A673 (cell line): Measurements from ENCODE around the gene GMFB. TPM values are rescaled to one million over a fixed set of nuclear protein-coding genes. Genes with fewer than 3 reads are reported as not detected.

ENCODE experiments used
- BruUV-seq: library from RNA; stranded (reverse); fragments of 400-500 nt; replicated peaks from 2 replicates; lab custom pipeline; 2021; lab: Mats Ljungman, UMichigan
- CTCF ChIA-PET: fragments of 300-600 bp; sonication (Branson Sonifier 250); formaldehyde crosslinking; loops from one replicate; lab custom pipeline; 2022; ENCODE audit warnings: antibody characterized with exemption; lab: Charles Lee
- POLR2A ChIA-PET: fragments of 300-600 bp; sonication (Branson Sonifier 250); formaldehyde crosslinking; loops from one replicate; lab custom pipeline; 2022; ENCODE audit warnings: antibody characterized with exemption; ENCODE audit not compliant: low non-redundant PET; lab: Charles Lee
- DNase-seq: peaks from one replicate; pipeline ENCODE4 v3.0.0-alpha.2; 2015; ENCODE audit warnings: low spot score
- H3K27ac ChIP-seq: fragments of 200-600 bp; sonication (generic); 2 replicates; pipeline ENCODE4 v1.5.1; 2016; ENCODE audit warnings: mixed run types, low read depth, mild to moderate bottlenecking, mixed read lengths, antibody characterized with exemption, low read length; ENCODE audit not compliant: poor library complexity, severe bottlenecking
- H3K27me3 ChIP-seq: fragments of 200-600 bp; sonication (generic); replicated peaks from 2 replicates; pipeline ENCODE4 v1.6.1; 2017; ENCODE audit warnings: mixed run types, low read depth, mild to moderate bottlenecking, mixed read lengths, antibody characterized with exemption, low read length; ENCODE audit not compliant: insufficient read depth, poor library complexity
- H3K36me3 ChIP-seq: fragments of 200-600 bp; sonication (generic); 2 replicates; pipeline ENCODE4 v1.6.1; 2016; ENCODE audit warnings: mixed run types, mild to moderate bottlenecking, mixed read lengths, antibody characterized with exemption, low read length; ENCODE audit not compliant: insufficient read depth, poor library complexity, severe bottlenecking
- H3K4me1 ChIP-seq: fragments of 200-600 bp; sonication (generic); 2 replicates; pipeline ENCODE4 v1.6.1; 2017; ENCODE audit warnings: mixed run types, mild to moderate bottlenecking, mixed read lengths, antibody characterized with exemption, low read length; ENCODE audit not compliant: insufficient read depth, poor library complexity, severe bottlenecking
- H3K4me3 ChIP-seq: fragments of 200-600 bp; sonication (generic); 2 replicates; pipeline ENCODE4 v1.5.1; 2016; ENCODE audit warnings: low read depth, mixed run types, mild to moderate bottlenecking, mixed read lengths, low read length; ENCODE audit not compliant: poor library complexity, severe bottlenecking
- H3K9me3 ChIP-seq: fragments of 200-600 bp; sonication (generic); 2 replicates; pipeline ENCODE4 v1.6.1; 2016; ENCODE audit warnings: mixed run types, low read depth, mild to moderate bottlenecking, mixed read lengths, antibody characterized with exemption, low read length; ENCODE audit not compliant: poor library complexity, severe bottlenecking
- EZH2 ChIP-seq: fragments of 200-600 bp; sonication (generic); IDR thresholded peaks from 2 replicates; pipeline ENCODE4 v1.6.1; 2017; ENCODE audit warnings: borderline replicate concordance, low read depth, mild to moderate bottlenecking, mixed read lengths, antibody characterized with exemption, low read length; ENCODE audit not compliant: poor library complexity, severe bottlenecking
- intact Hi-C: fragments of 100-400 bp; cut with micrococcal nuclease; formaldehyde crosslinking; loops from one replicate; pipeline ENCODE4 v1.10.0; 2022; ENCODE audit not compliant: unreplicated experiment
- total RNA-seq: library from RNA; stranded (reverse); gene quantifications from 2 replicates; pipeline ENCODE4 v1.2.3, GENCODE V29; 2021
- TF ChIP-seq, protein P1 (sequence below): fragments of 300-800, 200-600 bp; sonication (generic); conservative IDR thresholded peaks from 2 replicates; pipeline ENCODE4 v1.5.1; 2017; ENCODE audit warnings: low read depth, mild to moderate bottlenecking, antibody characterized with exemption, low read length, moderate library complexity, mixed read lengths

GMFB gene
- total RNA-seq, 1 experiment from 2014 or later, result 76.8 TPM

GRCh38 chr14:54451121-54451601, 37.6 kb downstream of the GMFB start:
- H3K4me3 ChIP-seq, result no peak overlapping the region
- TF ChIP-seq EZH2, result no peak
- TF ChIP-seq, protein P1, sequence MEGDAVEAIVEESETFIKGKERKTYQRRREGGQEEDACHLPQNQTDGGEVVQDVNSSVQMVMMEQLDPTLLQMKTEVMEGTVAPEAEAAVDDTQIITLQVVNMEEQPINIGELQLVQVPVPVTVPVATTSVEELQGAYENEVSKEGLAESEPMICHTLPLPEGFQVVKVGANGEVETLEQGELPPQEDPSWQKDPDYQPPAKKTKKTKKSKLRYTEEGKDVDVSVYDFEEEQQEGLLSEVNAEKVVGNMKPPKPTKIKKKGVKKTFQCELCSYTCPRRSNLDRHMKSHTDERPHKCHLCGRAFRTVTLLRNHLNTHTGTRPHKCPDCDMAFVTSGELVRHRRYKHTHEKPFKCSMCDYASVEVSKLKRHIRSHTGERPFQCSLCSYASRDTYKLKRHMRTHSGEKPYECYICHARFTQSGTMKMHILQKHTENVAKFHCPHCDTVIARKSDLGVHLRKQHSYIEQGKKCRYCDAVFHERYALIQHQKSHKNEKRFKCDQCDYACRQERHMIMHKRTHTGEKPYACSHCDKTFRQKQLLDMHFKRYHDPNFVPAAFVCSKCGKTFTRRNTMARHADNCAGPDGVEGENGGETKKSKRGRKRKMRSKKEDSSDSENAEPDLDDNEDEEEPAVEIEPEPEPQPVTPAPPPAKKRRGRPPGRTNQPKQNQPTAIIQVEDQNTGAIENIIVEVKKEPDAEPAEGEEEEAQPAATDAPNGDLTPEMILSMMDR, result no peak
- POLR2A ChIA-PET, result no interaction called here
- H3K9me3 ChIP-seq, result no peaks in the 10 kb centered on the region
- no peaks in the 10 kb centered on the region for H3K27me3 ChIP-seq
- no peak overlapping the region for H3K27ac ChIP-seq
- H3K4me1 ChIP-seq, result peaks cover 2% of the 10 kb centered on the region
- DNase-seq, result no peak
- BruUV-seq, result no TSS peak
- intact Hi-C loops, result no loop called here
- CTCF ChIA-PET, result no interaction called here
- no peaks in the 10 kb centered on the region for H3K36me3 ChIP-seq

DNA sequence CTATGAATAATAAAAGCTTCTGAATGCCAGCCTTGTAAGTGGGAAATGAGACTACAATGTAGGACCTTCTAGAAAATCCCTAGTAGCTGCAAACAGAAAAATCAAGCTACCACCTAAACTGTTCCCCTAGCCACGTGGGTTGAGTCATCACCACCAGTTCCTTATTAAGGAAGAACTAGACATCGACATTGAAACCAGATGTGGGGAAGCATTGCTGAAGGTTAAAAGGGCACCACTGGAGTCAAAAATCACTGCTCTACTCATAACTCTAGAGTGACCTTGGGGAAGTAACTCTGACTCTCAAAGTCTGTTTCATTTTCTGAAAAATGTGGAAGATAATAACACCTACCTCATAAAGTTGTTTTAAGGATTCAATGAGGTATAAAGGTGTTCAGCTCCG, 38.2 kb downstream of the GMFB start:
- POLR2A ChIA-PET, result no interaction called here
- H3K9me3 ChIP-seq, result no peaks in the 10 kb centered on the region
- no peaks in the 10 kb centered on the region for H3K36me3 ChIP-seq
- no peak overlapping the region for H3K27ac ChIP-seq
- H3K27me3 ChIP-seq, result no peaks in the 10 kb centered on the region
- H3K4me1 ChIP-seq, result peaks cover 5% of the 10 kb centered on the region
- BruUV-seq, result no TSS peak
- intact Hi-C loops, result no loop called here
- no peak overlapping the region for H3K4me3 ChIP-seq
- CTCF ChIA-PET, result no interaction called here
- no peak for DNase-seq
- no peak for TF ChIP-seq EZH2
- TF ChIP-seq, protein P1, result no peak

DNA sequence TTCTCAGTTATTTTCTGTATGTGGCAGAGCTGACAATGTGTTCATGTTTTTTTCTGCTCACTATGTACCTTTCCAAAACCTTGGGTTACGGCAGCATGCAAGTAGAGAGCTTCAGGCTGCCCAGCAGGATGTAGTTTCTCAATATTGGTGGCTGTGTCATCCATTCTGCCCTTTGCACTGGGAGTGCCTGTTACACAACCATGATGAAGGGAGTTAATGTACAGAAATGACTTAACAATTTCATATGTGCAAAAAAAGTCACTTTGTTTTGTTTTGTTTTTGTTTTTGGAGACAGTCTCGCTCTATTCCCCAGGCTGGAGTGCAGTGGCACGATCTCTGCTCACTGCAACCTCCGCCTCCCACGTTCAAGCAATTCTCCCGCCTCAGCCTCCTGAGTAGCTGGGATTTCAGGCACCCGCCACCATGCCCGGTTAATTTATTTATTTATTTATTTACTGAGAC, 41.5 kb downstream of the GMFB start:
- no peak for DNase-seq
- no peaks in the 10 kb centered on the region for H3K36me3 ChIP-seq
- no TSS peak for BruUV-seq
- TF ChIP-seq, protein P1, result no peak
- no peak for TF ChIP-seq EZH2
- H3K27me3 ChIP-seq, result no peaks in the 10 kb centered on the region
- H3K4me3 ChIP-seq, result no peak overlapping the region
- no peak overlapping the region for H3K27ac ChIP-seq
- H3K9me3 ChIP-seq, result no peaks in the 10 kb centered on the region
- ChIA-PET CTCF (no interaction called here), POLR2A (no interaction called here)
- peaks cover 5% of the 10 kb centered on the region for H3K4me1 ChIP-seq
- intact Hi-C loops, result no loop called here
